Measurements from ENCODE around the gene FNDC3A. TPM values are rescaled to one million over a fixed set of nuclear protein-coding genes. Genes with fewer than 3 reads are reported as not detected.

Gene FNDC3A
- polyA plus RNA-seq, 1 experiment: 82.1 TPM

GRCh38 chr13:48983331-48983730 lies 7.6 kb downstream of the FNDC3A start:
- H3K4me3 ChIP-seq (ENCODE audit: low read depth, low read length): no peak overlapping the region
- no peaks in the 10 kb centered on the region for H3K9me3 ChIP-seq (ENCODE audit: control insufficient read depth, insufficient read depth, low read length)
- ChIA-PET CTCF (interaction anchor here (1.1 kb wide), 1 partner anchor 12 kb away, joined by 3 read pairs; no protein-coding TSS in a partner anchor), POLR2A (no interaction called here)
- TF ChIP-seq CTCF (IDR thresholded peaks at IDR 0.05; ENCODE audit: low read depth, low read length): no peak
- no peaks in the 10 kb centered on the region for H3K27me3 ChIP-seq (ENCODE audit: control insufficient read depth, insufficient read depth, low read length)
- no peak overlapping the region for H3K27ac ChIP-seq (ENCODE audit: low read depth, low read length)
- DNase-seq (ENCODE audit: low read depth, low spot score): no peak

- CTCF ChIA-PET: no interaction called here
- Histone ChIP-seq H3K27ac (ENCODE audit: low read depth, low read length) (no peak overlapping the region), H3K27me3 (ENCODE audit: control insufficient read depth, insufficient read depth, low read length) (no peaks in the 10 kb centered on the region), H3K4me3 (ENCODE audit: low read depth, low read length) (no peak overlapping the region), H3K9me3 (ENCODE audit: control insufficient read depth, insufficient read depth, low read length) (0 out of 2 replicates have a peak, but pooled peaks cover 2% of the 10 kb centered on the region)
- no peak for TF ChIP-seq CTCF (IDR thresholded peaks at IDR 0.05; ENCODE audit: low read depth, low read length)
- POLR2A ChIA-PET: no interaction called here
- DNase-seq (ENCODE audit: low read depth, low spot score): no peak
These were observed 10.0 kb downstream of the FNDC3A start for GRCh38 chr13:48985756-48986155.

GRCh38 chr13:48990900-48991299 lies 15.2 kb downstream of the FNDC3A start:
- CTCF ChIA-PET: no interaction called here
- TF ChIP-seq CTCF (IDR thresholded peaks at IDR 0.05; ENCODE audit: low read depth, low read length): no peak

GRCh38 chr13:48993150-48993549 lies 17.4 kb downstream of the FNDC3A start:
- peaks cover 6% of the 10 kb centered on the region; the same call in 1 of the 2 replicates for H3K9me3 ChIP-seq (ENCODE audit: control insufficient read depth, insufficient read depth, low read length)
- POLR2A ChIA-PET: no interaction called here
- no peaks in the 10 kb centered on the region for H3K27me3 ChIP-seq (ENCODE audit: control insufficient read depth, insufficient read depth, low read length)
- CTCF ChIA-PET: no interaction called here
- no peak for TF ChIP-seq CTCF (IDR thresholded peaks at IDR 0.05; ENCODE audit: low read depth, low read length)
- DNase-seq (ENCODE audit: low read depth, low spot score): no peak
- no peak overlapping the region for H3K27ac ChIP-seq (ENCODE audit: low read depth, low read length)
- no peak overlapping the region for H3K4me3 ChIP-seq (ENCODE audit: low read depth, low read length)

More at GRCh38 chr13:48990900-48991299, 15.2 kb downstream of the FNDC3A start:
- POLR2A ChIA-PET: no interaction called here
- Histone ChIP-seq H3K9me3 (ENCODE audit: control insufficient read depth, insufficient read depth, low read length) (peaks cover 6% of the 10 kb centered on the region; the same call in 1 of the 2 replicates), H3K27ac (ENCODE audit: low read depth, low read length) (no peak overlapping the region), H3K4me3 (ENCODE audit: low read depth, low read length) (no peak overlapping the region), H3K27me3 (ENCODE audit: control insufficient read depth, insufficient read depth, low read length) (no peaks in the 10 kb centered on the region)
- no peak for DNase-seq (ENCODE audit: low read depth, low spot score)

GRCh38 chr13:48994706-48995105 lies 19.0 kb downstream of the FNDC3A start:
- DNase-seq (ENCODE audit: low read depth, low spot score): no peak
- POLR2A ChIA-PET: interaction anchor here (0.7 kb wide), 2 partner anchors 27 to 256 kb away, joined by 3 to 6 read pairs; no protein-coding TSS in a partner anchor
- Histone ChIP-seq H3K4me3 (ENCODE audit: low read depth, low read length) (no peak overlapping the region), H3K27me3 (ENCODE audit: control insufficient read depth, insufficient read depth, low read length) (no peaks in the 10 kb centered on the region), H3K9me3 (ENCODE audit: control insufficient read depth, insufficient read depth, low read length) (peaks cover 9% of the 10 kb centered on the region; the same call in 1 of the 2 replicates), H3K27ac (ENCODE audit: low read depth, low read length) (no peak overlapping the region)
- CTCF ChIA-PET: interaction anchor here (0.7 kb wide), 1 partner anchor 201 kb away, joined by 3 read pairs; no protein-coding TSS in a partner anchor
- TF ChIP-seq CTCF (IDR thresholded peaks at IDR 0.05; ENCODE audit: low read depth, low read length): no peak

Measured in AG04450 (cell line).